GM19025 (cell line): ENCODE measurements around the gene ZNF202.
"Not testable (repeated sequence)": the region's sequence is repeated elsewhere in the genome, so short reads cannot be mapped to it uniquely, and the experiment has no call there.

Source experiments
- ATAC-seq: cut with Tn5 transposase; IDR thresholded peaks from one replicate; pipeline ENCODE4 v1.9.1; 2021; ENCODE audit warnings: mild to moderate bottlenecking, low read depth, moderate library complexity; ENCODE audit not compliant: unreplicated experiment

The ZNF202 gene

DNA sequence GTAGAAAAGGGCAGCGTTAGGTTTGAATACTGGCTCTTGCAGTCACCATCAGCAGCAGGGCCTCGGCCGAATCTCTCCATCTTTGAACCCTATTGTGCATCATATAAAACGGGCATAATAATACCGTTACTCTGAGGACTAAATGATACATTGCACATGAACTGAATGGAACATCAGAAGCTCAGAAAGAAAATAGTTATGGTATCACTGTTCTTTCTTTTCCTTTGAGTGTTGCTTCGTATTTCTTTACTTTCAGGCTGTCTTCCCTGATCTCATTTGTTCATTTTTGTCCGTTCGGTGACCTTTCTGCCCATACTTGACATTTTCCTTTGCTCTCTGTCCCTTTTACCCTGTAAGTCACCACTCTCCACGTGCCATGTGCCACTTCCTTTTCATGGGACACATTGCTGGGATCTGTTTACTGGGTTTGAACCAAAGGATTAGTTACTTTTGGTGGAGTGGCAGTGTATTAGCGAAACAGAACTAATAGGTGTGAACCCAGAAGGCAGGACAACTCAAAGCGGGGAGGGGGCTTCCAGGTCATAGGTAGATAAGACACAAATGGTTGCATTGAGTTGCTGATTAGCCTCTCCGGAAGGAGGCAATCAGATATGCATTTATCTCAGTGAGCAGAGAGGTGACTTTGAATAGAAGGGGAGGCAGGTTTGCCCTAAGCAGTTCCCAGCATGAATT, 717 bp upstream of the ZNF202 start:
- no peak for ATAC-seq

DNA sequence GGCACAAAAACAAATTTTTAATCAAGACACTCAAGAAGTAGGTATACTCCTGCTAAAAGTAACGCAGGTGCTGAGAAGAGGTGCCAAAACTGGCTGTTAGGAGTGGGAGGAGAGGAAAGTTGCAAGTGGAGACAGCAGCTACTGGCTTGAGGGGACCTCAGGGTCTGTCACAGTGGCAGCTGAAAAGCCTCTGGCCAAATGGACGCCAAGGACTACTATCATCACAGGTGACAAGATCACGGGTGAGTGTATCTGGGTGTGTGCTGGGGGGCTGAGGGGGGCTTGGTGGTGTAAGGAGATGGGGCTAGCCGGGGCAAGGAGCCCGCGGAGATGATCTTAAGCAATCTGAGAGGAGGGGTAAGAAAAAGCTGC, 687 bp downstream of the ZNF202 start:
- no peak for ATAC-seq

DNA sequence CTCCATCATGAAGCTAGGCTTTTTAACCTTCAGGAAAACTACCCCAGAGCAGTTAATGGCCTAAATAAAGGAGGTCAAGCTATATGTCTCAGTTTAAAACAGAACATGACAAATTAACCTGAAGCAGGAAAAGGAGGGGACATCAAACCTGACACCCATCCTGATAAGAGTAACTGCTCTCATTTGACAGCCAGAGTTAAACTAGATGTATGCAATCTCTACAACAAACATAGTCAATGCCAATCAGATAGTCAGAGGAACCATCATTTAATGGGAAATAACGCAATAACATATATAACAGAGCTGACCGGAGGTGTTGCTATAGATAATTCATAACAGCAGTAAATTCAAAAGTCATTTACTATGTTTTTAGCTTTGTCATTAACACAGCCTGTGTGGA, 3.1 kb downstream of the ZNF202 start:
- no peak for ATAC-seq

GRCh38 chr11:123736769-123737168, 4.7 kb downstream of the ZNF202 start:
- no peak for ATAC-seq

DNA sequence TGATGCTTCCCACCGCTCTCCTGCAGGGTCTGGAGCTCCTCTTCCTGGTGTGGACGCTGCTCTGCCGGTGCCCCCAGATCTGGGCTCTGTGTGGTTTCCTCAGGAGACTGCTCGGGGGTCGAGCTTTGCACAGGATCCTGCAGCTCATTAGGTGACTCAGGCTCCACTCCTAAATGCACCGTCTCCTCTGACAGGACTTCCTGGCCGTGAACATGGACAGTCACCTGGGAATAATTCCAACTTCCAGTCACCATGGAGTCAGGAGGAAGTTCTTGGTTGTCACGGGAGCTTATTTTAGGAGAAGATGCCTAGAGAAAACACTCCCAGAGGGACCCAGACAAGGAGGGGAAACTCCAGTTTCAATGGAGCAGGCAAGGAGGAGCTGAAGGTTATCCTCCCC, 11.9 kb downstream of the ZNF202 start:
- no peak for ATAC-seq

DNA sequence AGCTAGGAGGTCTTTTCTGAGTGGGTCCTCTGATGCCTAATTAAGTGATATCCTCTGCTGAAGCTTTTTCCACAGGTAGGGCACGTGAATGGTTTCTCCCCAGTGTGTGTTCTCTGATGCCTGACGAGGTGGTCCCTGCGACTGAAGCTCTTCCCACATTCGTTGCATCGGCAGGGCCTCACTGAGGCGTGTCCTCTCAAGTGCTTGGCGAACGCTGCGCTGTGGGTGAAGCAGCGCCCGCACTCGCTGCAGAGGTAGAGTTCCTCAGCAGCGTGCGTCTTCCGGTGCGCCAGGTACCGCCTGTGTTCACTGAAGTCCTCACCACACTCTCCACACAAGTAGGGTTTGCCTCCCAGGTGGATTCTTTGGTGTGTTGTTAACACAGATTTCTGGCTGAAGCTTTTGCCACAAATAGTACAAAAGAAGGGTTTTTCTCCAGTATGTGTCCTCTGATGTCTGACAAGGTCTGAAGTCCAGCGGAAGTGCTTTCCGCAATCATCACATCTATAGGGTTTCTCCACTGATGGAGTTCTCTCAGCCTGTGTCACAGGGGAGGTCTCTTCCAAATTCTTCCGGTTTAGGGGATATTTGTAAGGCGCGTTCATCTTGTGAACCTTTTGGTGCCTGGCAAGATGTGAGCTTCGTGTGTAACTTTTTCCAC, 15.3 kb downstream of the ZNF202 start:
- ATAC-seq: no peak

- no peak for ATAC-seq
Measured at GRCh38 chr11:123719452-123719851, 22.0 kb downstream of the ZNF202 start.

DNA sequence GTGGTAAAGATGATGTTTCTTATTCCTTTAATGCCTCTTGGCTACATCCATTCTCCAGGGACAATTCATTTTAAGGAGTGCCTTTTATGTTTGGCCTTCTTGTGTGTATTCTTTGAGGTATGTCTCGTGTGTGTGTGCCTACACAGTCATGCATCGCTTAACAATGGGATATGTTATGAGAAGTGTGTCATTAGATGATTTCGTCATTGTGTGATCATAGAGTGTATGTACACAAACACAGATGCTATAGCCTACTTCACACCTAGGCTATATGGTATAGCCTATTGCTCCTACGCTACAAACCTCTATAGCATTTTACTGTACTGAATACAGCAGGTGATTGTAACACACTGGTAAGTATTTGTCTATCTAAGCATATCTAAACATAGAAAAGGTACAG, 23.0 kb downstream of the ZNF202 start:
- ATAC-seq: no peak

- ATAC-seq: no peak
Measured at GRCh38 chr11:123718063-123718462, 23.4 kb downstream of the ZNF202 start.

- ATAC-seq: not testable (repeated sequence)
Measured at GRCh38 chr11:123712627-123713026, 28.8 kb downstream of the ZNF202 start.

DNA sequence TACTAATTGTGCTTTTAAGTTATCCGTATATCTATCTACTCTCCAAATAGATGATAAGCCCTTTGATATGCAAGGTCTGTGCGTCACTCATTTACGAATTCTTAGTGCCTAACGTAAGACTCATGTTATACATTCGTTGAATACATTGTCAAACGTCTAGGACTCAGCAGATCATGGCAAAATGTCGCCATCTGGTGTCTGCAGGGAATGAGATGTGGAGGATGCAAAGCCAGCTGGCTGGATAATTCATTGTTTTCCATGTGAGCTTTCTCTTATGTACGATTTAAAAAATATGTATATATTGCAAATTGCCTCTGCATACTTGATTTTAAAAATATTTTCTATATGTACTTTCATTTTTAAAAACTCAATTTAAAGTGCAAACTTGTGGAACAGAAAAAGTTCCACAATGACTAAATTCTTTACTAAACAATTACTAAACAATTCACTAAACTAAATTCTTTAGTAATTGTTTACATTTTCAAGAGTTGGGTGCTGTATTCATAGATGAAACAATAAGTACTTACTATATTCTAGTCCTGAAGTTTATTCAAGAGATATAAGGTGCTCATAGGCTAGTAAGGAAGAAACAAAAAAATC, 33.8 kb downstream of the ZNF202 start:
- no peak for ATAC-seq

DNA sequence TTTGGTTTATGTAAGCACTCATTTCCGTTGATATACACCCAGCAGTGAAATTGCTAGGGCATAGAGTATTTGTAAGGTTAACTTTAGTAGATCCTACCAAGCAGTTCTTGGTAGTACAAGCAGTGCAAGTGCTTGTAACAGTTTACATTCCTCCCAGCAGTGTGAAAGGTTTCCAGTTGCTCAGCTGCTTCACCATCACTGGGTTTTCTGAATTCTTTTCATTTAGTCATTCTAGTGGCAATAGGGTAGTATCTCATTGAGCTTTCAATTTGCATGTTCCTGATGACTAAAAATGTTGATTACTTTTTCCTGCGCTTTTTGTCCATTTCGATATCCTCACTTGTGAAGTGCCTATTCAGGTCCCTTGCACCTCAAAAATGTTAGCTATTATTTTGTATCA, 34.3 kb downstream of the ZNF202 start:
- ATAC-seq: no peak

GRCh38 chr11:123704341-123704740, 37.1 kb downstream of the ZNF202 start:
- ATAC-seq: no peak

DNA sequence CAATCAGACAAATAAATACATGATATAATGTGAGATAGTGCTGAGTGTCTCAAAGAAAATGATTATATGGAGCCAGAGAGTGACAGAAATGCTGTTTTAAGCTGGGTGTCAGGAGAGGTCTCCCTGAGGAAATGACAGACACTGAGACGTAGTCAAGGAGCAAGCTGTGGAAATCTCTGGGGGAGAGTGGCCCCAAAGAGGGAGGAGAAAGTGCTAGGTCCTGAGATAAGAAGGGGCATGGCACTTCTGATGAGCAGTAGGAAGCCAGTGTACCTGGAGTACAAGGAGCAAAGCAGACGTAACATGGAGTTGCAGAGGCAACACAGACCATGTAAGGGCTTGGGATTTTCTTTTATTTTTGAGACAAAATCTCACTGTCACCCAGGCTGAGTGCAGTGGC, 38.8 kb downstream of the ZNF202 start:
- ATAC-seq: no peak

- no peak for ATAC-seq
Measured at GRCh38 chr11:123702139-123702538, 39.3 kb downstream of the ZNF202 start.

GRCh38 chr11:123700772-123701171, 40.7 kb downstream of the ZNF202 start:
- ATAC-seq: no peak

- ATAC-seq: no peak
Measured at GRCh38 chr11:123698546-123699127, 42.8 kb downstream of the ZNF202 start.

DNA sequence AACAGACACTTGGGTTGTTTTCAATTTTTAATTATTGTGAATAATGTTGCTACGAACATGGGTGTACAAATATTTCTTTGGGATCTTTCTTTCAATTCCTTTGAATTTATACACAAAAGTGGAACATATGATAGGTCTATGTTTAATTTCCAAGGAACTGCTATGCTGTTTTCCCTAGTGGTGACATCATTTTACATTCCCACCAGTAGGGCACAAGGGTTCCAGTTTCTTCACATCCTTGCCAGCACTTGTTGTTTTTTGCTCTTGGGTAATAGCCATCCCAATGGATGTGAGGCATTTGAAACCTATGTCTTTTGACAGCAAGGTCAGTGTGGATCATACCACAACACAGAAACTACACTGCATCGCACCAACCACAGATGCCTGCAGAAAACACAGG, 45.3 kb downstream of the ZNF202 start:
- ATAC-seq: no peak

- ATAC-seq: no peak
Measured at GRCh38 chr11:123695231-123695630, 46.2 kb downstream of the ZNF202 start.

GRCh38 chr11:123694551-123694950, 46.9 kb downstream of the ZNF202 start:
- ATAC-seq: no peak

GRCh38 chr11:123692961-123693360, 48.5 kb downstream of the ZNF202 start:
- ATAC-seq: no peak

- no peak for ATAC-seq
Measured at GRCh38 chr11:123690485-123690884, 51.0 kb downstream of the ZNF202 start.
